Stimulated activated CD8-positive, alpha-beta memory T cell treated with anti-CD3 and anti-CD28 coated beads, Interleukin-4, amount 100 ng/mL, for 48 hours (primary cell): Measurements from ENCODE around the gene RAPGEFL1.
A peak's percentile ranks its signal among the peaks of the same experiment; 100 is the strongest.
"Not testable (repeated sequence)": the region's sequence is repeated elsewhere in the genome, so short reads cannot be mapped to it uniquely, and the experiment has no call there.

ENCODE experiments used
- DNase-seq: peaks from one replicate; pipeline ENCODE4 v3.0.0-alpha.2; 2020

The RAPGEFL1 gene

GRCh38 chr17:40177275-40177874 is at the start of gene RAPGEFL1:
Gene RAPGEFL1 (plus strand): TSS chr17:40177470. CDS start chr17:40177862, 392 bp downstream.
- peak; percentile 90 for DNase-seq

GRCh38 chr17:40129498-40129897 is 47.8 kb upstream of the RAPGEFL1 start:
- DNase-seq: no peak

DNA sequence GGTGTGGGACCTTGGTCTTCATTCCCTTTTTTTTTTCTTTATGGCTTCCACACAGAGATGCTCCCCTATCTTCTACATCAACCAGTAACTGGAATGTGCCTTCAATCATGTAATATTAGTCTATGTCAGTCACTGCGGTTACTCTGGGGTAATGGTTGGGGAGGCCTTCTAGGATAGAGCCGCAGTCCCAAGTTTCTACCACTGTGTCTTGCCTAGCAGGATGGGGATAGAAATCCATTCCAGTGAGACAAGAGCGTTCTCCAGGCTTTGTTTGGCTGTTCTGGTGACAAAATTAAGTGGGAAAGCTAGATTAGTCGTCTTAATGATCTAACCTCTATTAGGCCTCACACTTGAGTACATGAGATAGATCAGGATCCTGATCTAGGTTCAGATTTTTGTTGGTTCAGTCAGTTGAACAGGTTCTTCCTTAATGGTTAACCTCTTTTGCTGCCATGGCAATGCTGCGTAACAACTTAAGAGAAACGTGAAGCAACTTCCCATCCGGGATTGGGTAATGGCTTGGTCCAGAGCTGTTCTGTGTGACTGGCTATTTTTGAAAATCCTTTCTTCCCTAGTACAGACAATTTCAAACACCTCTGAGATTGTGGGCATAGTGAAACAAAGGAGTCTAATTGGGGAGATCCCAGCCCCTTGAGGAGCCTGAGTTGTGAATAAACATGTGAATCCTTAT is 46.8 kb upstream of the RAPGEFL1 start:
- DNase-seq: no peak

DNA sequence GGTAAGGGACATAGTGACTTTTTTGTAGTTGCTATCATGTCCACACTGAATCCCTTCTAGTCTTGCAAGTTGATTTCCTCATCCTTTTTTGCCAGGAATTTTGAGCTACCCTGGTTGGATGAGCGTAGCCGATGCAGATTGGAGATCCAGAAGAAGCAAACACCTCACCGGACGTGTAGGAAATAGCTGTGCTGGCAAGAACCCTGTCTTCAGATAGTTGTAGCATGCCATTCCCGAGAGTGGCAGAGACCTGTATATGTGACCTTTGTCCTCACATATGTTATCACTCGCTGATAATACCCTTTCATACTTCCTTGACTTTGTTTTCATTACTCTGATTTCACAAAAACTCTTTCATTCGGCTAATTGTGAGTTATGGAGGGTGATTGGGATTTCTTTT is 43.1 kb upstream of the RAPGEFL1 start:
- DNase-seq: no peak

DNA sequence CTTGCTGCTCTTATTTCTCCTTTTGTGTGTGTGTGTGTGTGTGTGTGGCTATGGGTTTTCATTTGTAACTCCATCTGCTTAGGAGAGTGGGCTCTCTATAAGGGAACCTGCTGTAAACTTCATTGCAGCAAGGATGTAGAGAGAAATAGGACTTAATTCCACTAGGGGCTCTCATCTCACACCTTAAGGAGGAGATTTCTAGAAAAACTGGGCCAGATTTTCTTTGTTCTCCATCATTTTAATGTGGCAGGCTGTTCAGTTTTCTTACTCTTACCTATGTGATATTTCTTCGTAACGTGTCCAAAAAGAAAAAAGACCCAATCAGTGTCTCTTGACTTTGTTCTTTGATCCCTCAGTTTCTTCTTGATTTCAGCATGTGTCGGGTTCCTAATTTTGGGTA is 41.5 kb upstream of the RAPGEFL1 start:
- DNase-seq: no peak

DNA sequence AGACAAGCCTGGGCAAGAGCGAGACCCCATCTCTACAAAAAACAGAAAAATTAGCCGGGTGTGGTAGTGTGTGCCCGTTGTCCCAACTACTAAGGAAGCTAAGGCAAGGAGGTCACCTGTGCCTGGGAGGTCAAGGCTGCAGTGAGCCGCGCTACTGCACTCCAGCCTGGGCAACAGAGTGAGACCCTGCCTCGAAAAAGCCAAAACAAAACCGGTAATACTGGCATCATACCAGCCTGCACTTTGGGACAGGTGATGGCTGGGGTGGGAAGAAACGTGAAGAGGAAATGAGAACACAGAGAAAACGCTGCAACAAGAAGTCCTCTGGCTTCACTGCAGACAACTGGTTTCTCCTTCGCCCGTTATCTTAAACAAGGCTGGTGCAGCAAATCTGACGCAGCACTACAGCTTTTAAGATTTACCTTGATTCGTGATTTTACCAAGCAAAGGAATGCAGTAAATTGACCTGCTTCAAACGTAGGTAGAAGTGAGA is 37.7 kb upstream of the RAPGEFL1 start:
- DNase-seq: peak; percentile 34

DNA sequence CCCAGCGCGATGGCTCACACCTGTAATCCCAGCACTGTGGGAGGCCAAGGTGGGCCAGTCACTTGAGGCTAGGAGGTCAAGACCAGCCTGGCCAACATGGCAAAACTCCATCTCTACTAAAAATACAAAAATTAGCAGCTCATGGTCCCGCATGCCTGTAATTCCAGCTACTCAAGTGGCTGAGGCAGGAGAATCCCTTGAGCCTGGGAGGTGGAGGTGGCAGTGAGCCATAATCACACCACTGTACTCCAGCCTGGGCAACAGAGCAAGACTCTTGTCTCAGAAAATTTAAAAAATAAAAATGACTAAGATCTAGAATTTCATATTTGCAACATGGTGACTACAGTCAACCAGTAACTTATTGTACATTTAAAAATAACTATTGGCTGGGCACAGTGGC is 34.1 kb upstream of the RAPGEFL1 start:
- not testable (repeated sequence) for DNase-seq

DNA sequence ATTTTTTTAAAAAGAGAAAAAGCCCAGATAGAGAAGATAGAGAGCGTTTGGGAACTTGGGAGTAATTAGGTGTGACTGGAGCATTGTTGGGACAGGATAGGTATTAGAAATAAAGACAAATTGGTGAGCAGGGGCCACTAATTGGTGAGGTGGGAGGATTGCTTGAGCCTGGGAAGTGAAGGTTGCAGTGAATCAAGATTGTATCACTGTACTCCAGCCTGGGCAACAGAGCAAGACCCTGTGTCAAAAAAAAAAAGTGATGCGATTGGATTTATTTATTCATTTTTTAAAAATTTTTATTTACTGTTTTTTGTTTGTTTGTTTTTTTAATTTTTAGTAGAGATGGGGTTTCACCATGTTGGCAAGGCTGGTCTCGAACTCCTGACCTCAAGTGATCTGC is 31.8 kb upstream of the RAPGEFL1 start:
- no peak for DNase-seq

DNA sequence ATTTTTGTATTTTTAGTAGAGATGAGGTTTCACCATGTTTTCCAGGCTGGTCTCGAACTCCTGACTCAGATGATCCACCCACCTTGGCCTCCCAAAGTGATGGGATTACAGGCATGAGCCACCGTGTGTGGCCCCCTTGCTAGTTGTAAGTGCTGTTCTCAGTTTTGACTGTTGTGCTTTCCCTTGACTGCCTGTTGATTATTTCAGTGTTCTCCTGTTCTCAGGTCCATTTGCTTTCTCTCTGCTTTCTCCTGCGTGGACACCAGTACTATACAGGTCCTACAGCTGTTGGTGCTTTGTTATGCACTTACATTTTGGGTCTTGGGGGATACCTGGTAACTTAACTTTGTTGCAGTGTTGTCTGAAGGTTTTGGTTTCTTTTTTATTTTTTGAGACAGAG is 28.7 kb upstream of the RAPGEFL1 start:
- no peak for DNase-seq

GRCh38 chr17:40150276-40150675 is 27.0 kb upstream of the RAPGEFL1 start:
- no peak for DNase-seq

DNA sequence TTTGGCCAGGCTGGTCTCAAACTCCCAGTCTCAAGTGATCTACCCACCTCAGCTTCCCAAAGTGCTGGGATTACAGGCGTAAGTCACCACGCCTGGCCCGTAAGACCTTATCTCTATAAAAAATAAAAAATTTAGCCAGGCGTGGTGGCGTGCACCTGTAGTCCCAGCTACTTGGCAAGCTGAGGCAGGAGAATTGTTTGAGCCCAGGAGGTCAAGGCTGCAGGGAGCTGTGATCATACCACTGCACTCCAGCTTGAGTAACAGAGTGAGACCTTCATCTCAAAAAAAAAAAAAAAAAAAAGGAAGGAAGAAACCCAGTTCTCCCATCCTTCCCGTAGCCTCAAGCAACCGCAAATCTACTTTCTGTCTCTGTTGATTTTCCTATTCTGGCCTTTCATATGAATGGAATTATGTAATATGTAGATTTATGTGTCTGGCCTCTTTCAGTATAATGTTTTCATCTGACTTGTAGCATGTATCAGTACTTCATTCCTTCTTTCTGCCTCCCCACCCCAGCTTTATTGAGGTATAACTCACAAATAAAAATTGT is 25.8 kb upstream of the RAPGEFL1 start:
- DNase-seq: no peak

DNA sequence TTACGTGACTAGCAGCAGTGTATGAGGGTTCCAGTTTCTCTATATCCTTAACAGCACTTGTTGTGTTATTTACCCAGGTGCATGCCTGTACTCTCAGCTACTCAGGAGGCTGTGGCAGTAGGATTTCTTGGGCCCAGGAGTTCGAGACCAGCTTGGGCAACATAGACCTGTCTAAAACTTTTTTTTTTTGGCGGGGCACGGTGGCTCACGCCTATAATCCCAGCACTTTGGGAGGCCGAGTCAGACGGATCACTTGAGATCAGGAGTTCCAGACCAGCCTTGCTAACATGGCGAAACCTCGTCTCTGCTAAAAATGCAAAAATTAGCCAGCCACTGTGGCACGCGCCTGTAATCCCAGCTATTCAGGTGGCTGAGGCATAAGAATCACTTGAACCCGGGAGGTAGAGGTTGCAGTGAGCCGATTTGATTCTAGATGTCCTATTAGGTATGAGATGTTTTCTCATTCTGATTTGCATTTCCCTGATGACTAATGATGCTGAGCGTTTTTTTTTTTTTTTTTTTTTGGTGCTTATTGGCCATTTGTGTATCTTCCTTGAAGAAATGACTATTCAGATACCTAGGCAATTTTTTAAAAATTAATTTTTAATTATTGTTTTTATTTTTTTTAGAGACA is 23.6 kb upstream of the RAPGEFL1 start:
- no peak for DNase-seq

- no peak for DNase-seq
Observed at GRCh38 chr17:40157973-40158372, 19.3 kb upstream of the RAPGEFL1 start.

DNA sequence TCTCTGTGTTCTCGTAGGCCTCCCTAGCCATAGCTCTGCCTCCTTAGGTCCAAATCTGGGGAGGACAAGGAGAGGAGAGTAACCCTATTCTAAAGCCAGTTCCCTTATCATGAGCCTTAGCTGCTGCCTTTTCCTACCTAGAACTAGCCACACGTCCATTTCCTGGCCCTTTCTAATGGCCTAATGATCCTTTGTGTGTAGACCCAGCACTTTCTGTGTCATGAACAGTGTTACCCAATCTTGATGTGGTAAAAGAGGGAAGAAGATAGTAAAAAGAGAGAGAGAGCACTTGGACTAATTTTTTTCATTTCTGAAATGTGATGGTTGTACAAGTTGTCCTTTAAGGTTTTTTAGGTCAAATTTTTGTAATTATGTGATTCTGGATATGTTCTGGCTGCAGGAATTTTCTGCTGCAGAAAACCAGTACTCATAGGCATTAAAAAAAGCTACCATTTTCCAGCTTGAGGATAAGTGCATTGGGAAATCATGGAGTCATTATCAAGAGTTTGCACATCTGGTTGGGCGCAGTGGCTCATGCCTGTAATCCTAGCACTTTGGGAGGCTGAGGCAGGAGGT is 18.7 kb upstream of the RAPGEFL1 start:
- DNase-seq: no peak

DNA sequence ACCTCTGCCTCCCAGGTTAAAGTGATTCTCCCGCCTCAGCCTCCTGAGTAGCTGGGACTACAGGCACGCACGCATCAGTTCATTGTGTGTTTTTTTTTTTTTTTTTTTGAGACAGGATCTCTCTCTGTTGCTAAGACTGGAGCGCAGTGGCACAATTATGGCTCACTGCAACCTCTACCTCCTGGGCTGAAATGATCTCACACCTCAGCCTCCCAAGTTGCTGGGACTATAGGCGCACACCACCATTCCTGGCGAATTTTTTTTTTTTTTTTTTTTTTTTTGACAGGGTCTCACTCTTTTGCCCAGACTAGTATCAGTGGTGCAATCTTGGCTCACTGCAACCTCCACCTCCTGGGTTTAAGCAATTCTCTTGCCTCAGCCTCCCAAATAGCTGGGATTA is 17.8 kb upstream of the RAPGEFL1 start:
- DNase-seq: no peak

- DNase-seq: no peak
Observed at GRCh38 chr17:40167685-40168261, 9.5 kb upstream of the RAPGEFL1 start.

GRCh38 chr17:40168262-40168832 is 8.9 kb upstream of the RAPGEFL1 start:
- DNase-seq: no peak

DNA sequence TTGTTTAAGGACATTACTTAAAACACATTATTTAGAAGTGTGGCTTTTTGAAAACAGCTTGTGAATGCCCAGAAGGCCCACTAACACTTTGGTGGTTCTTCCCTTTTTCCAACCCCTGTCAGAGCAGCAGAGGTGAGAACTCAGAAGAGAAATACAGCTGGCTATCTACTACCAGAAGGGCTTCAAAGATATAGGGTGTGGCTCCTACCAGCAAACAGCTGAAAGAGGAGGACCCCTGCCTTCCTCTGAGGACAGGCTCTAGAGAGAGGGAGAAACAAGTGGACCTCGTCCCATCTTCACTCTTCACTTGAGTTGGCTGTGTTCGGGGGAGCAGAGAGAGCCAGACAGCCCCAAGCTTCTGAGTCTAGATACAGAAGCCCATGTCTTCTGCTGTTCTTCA is 6.9 kb upstream of the RAPGEFL1 start:
- DNase-seq: no peak

DNA sequence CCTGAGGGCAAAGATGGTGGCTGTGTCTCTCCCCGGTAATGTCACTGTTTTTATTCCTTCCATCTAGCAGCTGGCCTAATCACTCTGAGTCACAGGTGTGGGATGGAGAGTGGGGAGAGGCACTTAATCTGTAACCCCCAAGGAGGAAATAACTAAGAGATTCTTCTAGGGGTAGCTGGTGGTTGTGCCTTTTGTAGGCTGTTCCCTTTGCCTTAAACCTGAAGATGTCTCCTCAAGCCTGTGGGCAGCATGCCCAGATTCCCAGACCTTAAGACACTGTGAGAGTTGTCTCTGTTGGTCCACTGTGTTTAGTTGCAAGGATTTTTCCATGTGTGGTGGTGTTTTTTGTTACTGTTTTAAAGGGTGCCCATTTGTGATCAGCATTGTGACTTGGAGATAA is 5.5 kb upstream of the RAPGEFL1 start:
- no peak for DNase-seq

DNA sequence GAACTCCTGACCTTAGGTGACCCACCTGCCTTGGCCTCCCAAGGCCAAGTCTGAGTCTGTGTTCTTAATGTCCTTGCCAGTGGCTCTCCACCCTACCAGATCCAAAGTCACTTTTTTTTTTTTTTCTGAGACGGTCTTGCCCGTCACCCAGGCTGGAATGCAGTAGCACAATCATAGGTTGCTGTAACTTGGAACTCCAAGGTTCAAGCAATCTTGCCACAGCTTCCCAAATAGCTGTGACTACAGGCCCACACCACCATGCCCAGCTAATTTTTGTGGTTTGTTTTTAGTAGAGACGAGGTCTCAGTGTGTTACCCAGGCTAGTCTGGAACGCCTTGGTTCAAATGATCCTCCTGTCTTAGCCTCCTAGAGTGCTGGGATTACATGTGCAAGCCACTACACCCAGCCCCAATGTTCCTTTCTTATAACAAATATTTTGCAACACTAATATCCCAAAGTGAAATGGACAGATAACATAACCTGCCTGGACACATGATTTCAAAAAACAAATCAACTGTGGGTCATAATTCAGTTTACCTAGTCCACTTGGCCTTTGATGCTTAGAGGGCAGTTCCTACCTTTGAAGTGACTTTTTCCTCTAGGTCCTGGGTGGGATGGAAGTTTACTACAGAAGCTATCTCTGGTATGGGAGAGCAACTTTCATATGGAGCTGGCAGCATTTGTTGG is 4.0 kb upstream of the RAPGEFL1 start:
- DNase-seq: no peak

DNA sequence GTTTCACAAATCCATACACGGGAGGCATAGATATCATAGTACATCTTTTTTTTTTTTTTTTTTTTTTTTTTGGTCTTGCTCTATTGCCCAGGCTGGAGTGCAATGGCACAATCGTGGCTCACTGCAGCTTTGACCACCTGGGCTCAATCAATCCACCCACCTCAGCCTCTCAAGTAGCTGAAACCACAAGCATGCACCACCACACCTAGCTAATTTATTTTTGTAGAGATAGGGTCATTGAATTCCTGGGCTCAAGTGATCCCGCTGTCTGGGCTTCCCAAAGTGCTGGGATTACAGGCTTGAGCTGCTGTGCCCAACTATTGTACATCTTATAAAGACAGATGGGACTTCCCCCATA is 3.5 kb upstream of the RAPGEFL1 start:
- DNase-seq: no peak

DNA sequence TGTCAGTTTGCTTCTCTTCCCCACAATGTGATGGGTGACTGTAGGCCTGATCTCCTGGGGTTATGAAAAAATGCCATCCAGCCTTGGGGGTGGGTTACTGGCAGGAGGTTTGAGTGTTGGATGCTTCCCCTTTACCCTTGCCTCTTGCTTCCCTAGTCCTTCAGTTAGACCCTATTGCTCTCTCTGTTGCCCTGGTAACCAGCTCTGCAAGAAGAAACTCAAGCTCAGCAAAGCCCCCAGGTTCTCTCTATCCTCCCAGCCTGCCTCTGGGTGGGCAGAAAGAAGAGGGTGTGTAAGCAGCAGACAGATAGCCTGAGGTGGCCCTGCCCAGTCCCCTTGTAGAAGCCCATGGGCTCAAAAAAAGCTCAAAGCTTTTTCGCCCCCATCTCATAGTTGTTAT is 2.8 kb upstream of the RAPGEFL1 start:
- no peak for DNase-seq
